GM12878 (cell line): Measurements from ENCODE around the gene RERE. TPM values are rescaled to one million over a fixed set of nuclear protein-coding genes. Genes with fewer than 3 reads are reported as not detected.

Experiments used
- ATAC-seq: fragments of 200-7000 bp; cut with Tn5 transposase; 3 replicates; pipeline ENCODE4 v1.9.1; 2020; ENCODE audit warnings: mild to moderate bottlenecking, moderate library complexity
- BruUV-seq: library from RNA; stranded (reverse); fragments of 400-500 nt; replicated peaks from 2 replicates; lab custom pipeline; 2021; lab: Mats Ljungman, UMichigan
- CTCF ChIA-PET: fragments of 300-600 bp; sonication (Branson Sonifier 250); formaldehyde crosslinking; extraction: SDS; loops from one replicate; lab custom pipeline; 2021; ENCODE audit warnings: inconsistent platforms; lab: Yijun Ruan, JAX
- POLR2A ChIA-PET: fragments of 350-600 bp; formaldehyde crosslinking; extraction: SDS; loops from one replicate; lab custom pipeline; 2021; ENCODE audit warnings: inconsistent platforms; lab: Charles Lee
- RAD21 ChIA-PET: fragments of 300-600 bp; sonication (Branson Sonifier 250); formaldehyde crosslinking; loops from one replicate; lab custom pipeline; 2023; ENCODE audit warnings: antibody characterized with exemption; ENCODE audit not compliant: unreplicated experiment; lab: Charles Lee
- SMC1A ChIA-PET: fragments of 300-600 bp; sonication (Branson Sonifier 250); formaldehyde crosslinking; loops from one replicate; lab custom pipeline; 2023; ENCODE audit not compliant: unreplicated experiment, uncharacterized antibody; lab: Charles Lee
- DNase-seq: peaks from one replicate; pipeline ENCODE4 v3.0.0-alpha.2; 2011; ENCODE audit warnings: low read depth, low spot score
- FAIRE-seq: peaks from 3 replicates; lab custom pipeline; 2011; peaks lifted over from hg19 to GRCh38; lab: Jason Lieb, UNC
- H2AFZ ChIP-seq: 2 replicates; pipeline ENCODE4 v1.6.0; 2011; ENCODE audit warnings: low read depth, low read length, control low read depth; ENCODE audit not compliant: control insufficient read depth
- H3K27ac ChIP-seq: 2 replicates; pipeline ENCODE4 v1.5.1; 2011; ENCODE audit warnings: control low read depth; ENCODE audit not compliant: control insufficient read depth, insufficient read depth
- H3K27me3 ChIP-seq, 2 experiments: replicated peaks in 1 of 2; 2 replicates each; pipeline versions ENCODE4 v1.6.0 to v1.6.1; 2011; ENCODE audit warnings: low read length in 1 of 2; ENCODE audit not compliant: control insufficient read depth in 2 of 2, insufficient read depth in 2 of 2
- H3K36me3 ChIP-seq, 2 experiments: 2 replicates each; pipeline ENCODE4 v1.5.1; 2011; ENCODE audit warnings: low read length in 1 of 2; ENCODE audit not compliant: control insufficient read depth in 2 of 2, insufficient read depth in 2 of 2
- H3K4me1 ChIP-seq: 2 replicates; pipeline ENCODE4 v1.6.1; 2011; ENCODE audit warnings: mild to moderate bottlenecking, low read length, moderate library complexity, mixed read lengths; ENCODE audit not compliant: control insufficient read depth, insufficient read depth
- H3K4me2 ChIP-seq: 2 replicates; pipeline ENCODE4 v1.6.0; 2011; ENCODE audit warnings: control low read depth; ENCODE audit not compliant: control insufficient read depth, insufficient read depth
- H3K4me3 ChIP-seq: fragments of 200-600 bp; sonication (generic); 2 replicates; pipeline ENCODE4 v1.5.1; 2016
- H3K79me2 ChIP-seq: 2 replicates; pipeline ENCODE4 v1.6.0; 2011; ENCODE audit warnings: low read length; ENCODE audit not compliant: control insufficient read depth, insufficient read depth
- H3K9ac ChIP-seq: 2 replicates; pipeline ENCODE4 v1.8.0; 2011; ENCODE audit warnings: low read length, control low read depth, mixed read lengths; ENCODE audit not compliant: control insufficient read depth, insufficient read depth
- H3K9me3 ChIP-seq: replicated peaks from 3 replicates; pipeline ENCODE4 v1.5.1; 2011; ENCODE audit warnings: mild to moderate bottlenecking, low read length; ENCODE audit not compliant: control insufficient read depth, insufficient read depth
- H4K20me1 ChIP-seq: 2 replicates; pipeline ENCODE4 v1.6.0; 2011; ENCODE audit not compliant: control insufficient read depth, insufficient read depth
- CREB1 ChIP-seq: IDR thresholded peaks from 2 replicates; pipeline ENCODE4 v1.6.1; 2012; ENCODE audit warnings: low read depth, mild to moderate bottlenecking, inconsistent platforms
- RAD51 ChIP-seq: fragments of 450-650 bp; IDR thresholded peaks from 2 replicates; pipeline ENCODE4 v1.6.1; 2016; ENCODE audit warnings: moderate library complexity, mild to moderate bottlenecking, inconsistent platforms
- SMC3 ChIP-seq: IDR thresholded peaks from 2 replicates; pipeline ENCODE4 v1.6.1; 2011; ENCODE audit warnings: low read length, improper control_type of control experiment, borderline replicate concordance
- SREBF2 ChIP-seq: IDR thresholded peaks from 2 replicates; pipeline ENCODE4 v1.6.1; 2012; ENCODE audit warnings: mild to moderate bottlenecking, low read length
- TCF7 ChIP-seq: IDR thresholded peaks from 2 replicates; pipeline ENCODE4 v1.6.1; 2014; ENCODE audit warnings: antibody characterized with exemption, borderline replicate concordance
- WGBS: methylation state at CpG from one replicate; pipeline ENCODE4 v1.1.6; 2016; ENCODE audit warnings: low lambda C conversion rate; ENCODE audit not compliant: insufficient replicate concordance, insufficient coverage; ENCODE audit errors: missing lambda C conversion rate; 5-methylcytosine and 5-hydroxymethylcytosine counted together
- in situ Hi-C: fragments of 300-500 bp; cut with MboI; formaldehyde crosslinking; loops from 9 replicates; pipeline ENCODE4 v1.14.3; 2018; ENCODE audit warnings: mixed read lengths
- intact Hi-C: fragments of 100-400 bp; cut with micrococcal nuclease; formaldehyde crosslinking; loops from one replicate; pipeline ENCODE4 v1.14.2; 2022; ENCODE audit not compliant: unreplicated experiment
- polyA plus RNA-seq, 11 experiments: library from polyadenylated mRNA; depleted of rRNA in 4 of 11; unstranded in 6 of 11; stranded (reverse) in 5 of 11; fragments of >200 nt; fragmentation: Nextera tagmentation in 4 of 11; fragmentation: Illumina TruSeq in 1 of 11; extraction: Ambion mirVana in 4 of 11; extraction: Trizol in 1 of 11; gene quantifications; 1 replicate in 1 of 11; 2 replicates in 10 of 11; pipeline versions ENCODE4 v1.2.1 to v1.2.3, GENCODE V29; 2011 to 2016; ENCODE audit warnings: inconsistent platforms in 2 of 11, missing spikeins in 2 of 11, low read depth in 1 of 11
- total RNA-seq, 4 experiments: library from RNA; depleted of rRNA in 3 of 4; stranded (reverse); fragments of >200 nt in 3 of 4; fragmentation: Illumina TruSeq in 1 of 4; extraction: Trizol in 1 of 4; gene quantifications; 2 replicates each; pipeline versions ENCODE4 v1.2.1 to v1.2.3, GENCODE V29; 2013 to 2021
- TF ChIP-seq, protein P1 (sequence below): fragments of 450-650 bp; IDR thresholded peaks from 2 replicates; pipeline ENCODE4 v1.6.1; 2017; ENCODE audit warnings: low read depth, mild to moderate bottlenecking, moderate library complexity

RERE gene
- total and polyA plus RNA-seq, 10 of the 15 experiments (the other 5 are each of a cell fraction or from before 2014, with no cell fraction given) = 5.2 to 60.5 (median 20.2) TPM

DNA sequence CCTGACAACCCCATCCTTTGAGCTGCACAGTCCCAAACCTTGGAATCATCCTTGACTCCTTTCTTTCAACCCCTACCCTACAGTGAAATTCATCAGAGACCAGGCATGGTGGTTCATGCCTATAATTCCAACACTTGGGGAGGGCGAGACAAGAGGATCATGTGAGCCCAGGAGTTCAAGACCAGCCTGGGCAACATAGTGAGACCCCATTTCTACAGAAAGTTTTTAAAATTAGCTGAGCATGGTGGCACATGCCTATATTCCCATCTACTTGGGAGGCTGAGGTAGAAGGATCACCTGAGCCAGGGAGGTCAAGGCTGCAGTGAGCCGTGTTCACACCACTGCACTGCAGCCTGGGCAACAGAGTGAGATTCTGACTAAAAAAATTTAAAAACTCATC is 34.5 kb downstream of the RERE start:
- in situ Hi-C loops (no loop called here), intact Hi-C loops (no loop called here)
- no peaks in the 10 kb centered on the region for H4K20me1 ChIP-seq
- SMC1A ChIA-PET = interaction anchor here (1.8 kb wide), 1 partner anchor 9 kb away, joined by 4 read pairs; no protein-coding TSS in a partner anchor
- TF ChIP-seq SMC3 = no peak
- no peak for TF ChIP-seq TCF7
- no peak for TF ChIP-seq RAD51
- TF ChIP-seq SREBF2 = no peak
- TF ChIP-seq, protein P1, sequence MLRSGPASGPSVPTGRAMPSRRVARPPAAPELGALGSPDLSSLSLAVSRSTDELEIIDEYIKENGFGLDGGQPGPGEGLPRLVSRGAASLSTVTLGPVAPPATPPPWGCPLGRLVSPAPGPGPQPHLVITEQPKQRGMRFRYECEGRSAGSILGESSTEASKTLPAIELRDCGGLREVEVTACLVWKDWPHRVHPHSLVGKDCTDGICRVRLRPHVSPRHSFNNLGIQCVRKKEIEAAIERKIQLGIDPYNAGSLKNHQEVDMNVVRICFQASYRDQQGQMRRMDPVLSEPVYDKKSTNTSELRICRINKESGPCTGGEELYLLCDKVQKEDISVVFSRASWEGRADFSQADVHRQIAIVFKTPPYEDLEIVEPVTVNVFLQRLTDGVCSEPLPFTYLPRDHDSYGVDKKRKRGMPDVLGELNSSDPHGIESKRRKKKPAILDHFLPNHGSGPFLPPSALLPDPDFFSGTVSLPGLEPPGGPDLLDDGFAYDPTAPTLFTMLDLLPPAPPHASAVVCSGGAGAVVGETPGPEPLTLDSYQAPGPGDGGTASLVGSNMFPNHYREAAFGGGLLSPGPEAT = no peak
- no peak for TF ChIP-seq CREB1
- RAD21 ChIA-PET = no interaction called here
- FAIRE-seq = no peak
- no peak overlapping the region for H2AFZ ChIP-seq
- no peak overlapping the region for H3K4me3 ChIP-seq
- WGBS = 88% methylated on average over 2 of the region's 2 CpGs
- peaks cover 2% of the 10 kb centered on the region for H3K79me2 ChIP-seq
- H3K4me2 ChIP-seq = no peak overlapping the region
- peaks cover 5% of the 10 kb centered on the region; the same call in 1 of the 2 replicates for H3K4me1 ChIP-seq
- no peak for DNase-seq
- no peak for ATAC-seq
- H3K9ac ChIP-seq = no peak overlapping the region
- no peaks in the 10 kb centered on the region for H3K27me3 ChIP-seq
- H3K36me3 ChIP-seq = no peaks in the 10 kb centered on the region; a peak in 1 of 4 replicates
- H3K9me3 ChIP-seq = no peaks in the 10 kb centered on the region
- POLR2A ChIA-PET = interaction anchor here (0.6 kb wide), 1 partner anchor 57 kb away, joined by 3 read pairs; no protein-coding TSS in a partner anchor
- H3K27ac ChIP-seq = no peak overlapping the region
- no TSS peak for BruUV-seq
- CTCF ChIA-PET = interaction anchor here (0.9 to 1.2 kb wide), 2 partner anchors 42 to 180 kb away, joined by 3 read pairs; no protein-coding TSS in a partner anchor
